Choroid plexus epithelial cell (primary cell): Measurements from ENCODE around the gene STOM.

Experiments
- DNase-seq: peaks from one replicate; pipeline ENCODE4 v3.0.0-alpha.2; 2010; ENCODE audit warnings: low read depth
- H3K4me3 ChIP-seq: 2 replicates; pipeline ENCODE4 v1.5.1; 2011; ENCODE audit warnings: low read depth, mild to moderate bottlenecking, control low read depth, low read length, moderate library complexity
- TF ChIP-seq, protein P1 (sequence below): conservative IDR thresholded peaks from 2 replicates; pipeline ENCODE4 v1.5.1; 2011; ENCODE audit warnings: low read depth, mild to moderate bottlenecking, control low read depth, inconsistent platforms, low read length, moderate library complexity

STOM gene

DNA sequence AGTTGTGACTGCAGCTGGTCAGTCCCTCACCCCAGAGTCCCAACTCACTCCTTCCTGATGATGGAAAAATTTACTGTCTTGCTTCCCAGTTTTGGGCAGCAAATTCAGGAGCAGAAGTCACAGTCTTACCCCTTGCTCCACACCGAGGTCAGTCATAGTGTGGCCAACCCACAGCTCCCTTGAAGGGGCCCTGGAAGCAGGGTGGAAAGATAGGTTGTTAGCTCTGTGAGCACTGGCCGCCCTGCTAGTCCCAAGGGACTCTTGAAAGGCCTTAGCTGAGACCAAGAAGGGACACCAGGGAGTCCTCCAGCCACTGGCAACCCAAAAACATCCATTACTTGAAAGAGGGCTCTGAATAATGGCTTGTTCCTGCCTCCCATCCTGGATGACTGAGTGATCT lies 62.1 kb downstream of the STOM start:
- TF ChIP-seq, protein P1, sequence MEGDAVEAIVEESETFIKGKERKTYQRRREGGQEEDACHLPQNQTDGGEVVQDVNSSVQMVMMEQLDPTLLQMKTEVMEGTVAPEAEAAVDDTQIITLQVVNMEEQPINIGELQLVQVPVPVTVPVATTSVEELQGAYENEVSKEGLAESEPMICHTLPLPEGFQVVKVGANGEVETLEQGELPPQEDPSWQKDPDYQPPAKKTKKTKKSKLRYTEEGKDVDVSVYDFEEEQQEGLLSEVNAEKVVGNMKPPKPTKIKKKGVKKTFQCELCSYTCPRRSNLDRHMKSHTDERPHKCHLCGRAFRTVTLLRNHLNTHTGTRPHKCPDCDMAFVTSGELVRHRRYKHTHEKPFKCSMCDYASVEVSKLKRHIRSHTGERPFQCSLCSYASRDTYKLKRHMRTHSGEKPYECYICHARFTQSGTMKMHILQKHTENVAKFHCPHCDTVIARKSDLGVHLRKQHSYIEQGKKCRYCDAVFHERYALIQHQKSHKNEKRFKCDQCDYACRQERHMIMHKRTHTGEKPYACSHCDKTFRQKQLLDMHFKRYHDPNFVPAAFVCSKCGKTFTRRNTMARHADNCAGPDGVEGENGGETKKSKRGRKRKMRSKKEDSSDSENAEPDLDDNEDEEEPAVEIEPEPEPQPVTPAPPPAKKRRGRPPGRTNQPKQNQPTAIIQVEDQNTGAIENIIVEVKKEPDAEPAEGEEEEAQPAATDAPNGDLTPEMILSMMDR, result no peak
- H3K4me3 ChIP-seq, result no peak overlapping the region
- DNase-seq, result no peak

DNA sequence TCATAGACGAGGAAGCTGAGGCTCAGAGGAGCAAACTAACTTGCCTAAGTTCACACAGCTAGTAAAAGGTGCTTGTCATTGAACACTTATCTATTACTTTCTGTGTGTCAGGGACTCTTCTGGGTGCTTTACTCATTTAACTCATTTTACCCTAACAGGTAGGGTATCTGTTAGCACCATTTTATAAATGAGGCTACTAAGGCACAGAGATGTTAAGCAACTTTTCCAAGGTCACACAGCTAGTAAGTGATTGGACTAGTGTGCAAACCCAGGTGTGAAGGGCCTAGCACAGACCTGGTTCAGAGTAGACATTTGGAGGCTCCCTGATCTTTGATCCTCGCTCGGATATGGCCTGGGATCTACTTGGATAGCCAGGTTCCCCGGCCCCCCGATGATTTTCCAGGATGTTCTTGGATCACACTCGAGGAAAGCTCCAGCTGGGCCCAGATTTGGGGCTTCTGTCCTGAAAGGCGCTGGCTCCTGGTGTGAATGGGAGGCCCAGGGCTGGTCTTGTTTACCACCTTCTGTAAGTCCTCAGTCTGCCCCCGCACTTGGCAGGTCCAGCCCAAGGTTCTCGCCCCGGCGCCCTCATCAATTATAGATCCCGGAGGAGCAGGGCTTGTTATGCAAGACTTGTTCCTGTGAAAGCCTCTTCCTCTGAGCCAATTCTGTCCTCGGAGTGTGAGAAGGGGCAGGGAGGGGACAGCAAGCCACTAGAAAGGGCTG lies 64.6 kb downstream of the STOM start:
- no peak for DNase-seq
- TF ChIP-seq, protein P1, result no peak
- H3K4me3 ChIP-seq, result no peak overlapping the region

DNA sequence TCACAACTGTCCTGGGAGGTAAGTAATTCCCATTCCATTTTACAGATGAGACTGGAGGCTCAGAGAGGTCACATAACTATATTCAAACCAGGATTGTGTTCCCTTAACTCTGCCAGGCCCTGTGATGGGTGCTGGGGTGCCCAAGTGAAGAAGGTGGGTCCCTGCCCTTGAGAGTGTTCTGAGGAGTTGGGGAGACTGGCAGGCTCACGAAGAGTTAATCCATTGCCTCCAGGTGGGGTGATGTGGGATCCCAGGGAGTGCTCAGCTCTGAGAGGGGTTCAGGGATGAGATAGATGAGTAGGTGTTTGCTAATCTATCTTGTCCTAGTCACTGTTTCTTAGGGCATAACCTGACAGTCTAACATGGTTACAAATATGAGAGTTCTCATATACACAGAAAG lies 65.3 kb downstream of the STOM start:
- TF ChIP-seq, protein P1, result no peak
- H3K4me3 ChIP-seq, result no peak overlapping the region
- DNase-seq, result no peak

DNA sequence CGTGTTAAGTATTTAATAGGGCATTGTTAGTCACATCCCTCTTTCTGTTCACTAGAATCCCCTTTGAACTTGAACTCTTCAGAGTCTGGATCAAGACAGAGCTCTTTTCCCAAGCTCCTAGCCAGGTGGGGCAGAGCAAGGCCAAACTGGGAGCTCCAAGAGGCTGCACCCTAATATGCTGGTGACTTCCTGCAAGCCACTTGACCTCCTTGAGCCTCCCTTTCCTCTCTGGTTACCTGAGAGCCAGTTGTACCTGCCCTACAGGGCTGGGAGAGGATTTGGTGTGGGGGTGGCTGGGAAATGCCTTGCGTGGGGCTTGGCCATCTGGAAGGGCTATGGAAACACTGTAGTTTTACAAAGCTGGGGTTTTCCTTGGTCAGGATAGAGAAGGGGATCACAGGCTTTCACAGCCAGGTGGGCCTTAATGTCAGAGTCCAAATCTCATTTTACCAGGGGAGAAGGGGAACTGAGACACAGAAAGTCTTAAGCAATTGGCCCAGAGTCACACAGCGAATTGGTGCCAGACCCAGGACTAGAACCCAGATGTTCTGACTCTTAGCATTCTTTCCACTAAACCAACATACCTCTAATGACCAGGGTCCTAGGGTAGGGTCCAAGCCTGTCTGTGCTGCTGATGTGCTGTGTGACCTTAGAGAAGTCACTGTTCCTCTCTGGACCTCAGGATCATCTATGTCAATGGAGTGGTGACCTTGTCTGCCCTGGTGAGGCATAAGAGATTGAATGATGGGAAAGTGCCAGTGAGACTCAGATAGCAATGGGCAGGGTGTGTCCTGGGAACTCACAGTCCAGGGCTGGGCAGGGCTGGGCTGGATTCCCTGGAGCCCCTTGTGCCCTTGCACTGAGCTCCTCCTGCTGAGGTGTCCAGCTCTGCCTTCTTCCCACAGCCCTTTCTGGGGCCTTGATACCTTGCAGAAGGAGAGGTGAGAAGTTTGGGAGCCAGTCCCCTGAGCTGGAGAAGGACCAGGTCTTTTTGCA lies 66.3 kb downstream of the STOM start:
- no peak overlapping the region for H3K4me3 ChIP-seq
- DNase-seq, result no peak
- TF ChIP-seq, protein P1, result no peak

DNA sequence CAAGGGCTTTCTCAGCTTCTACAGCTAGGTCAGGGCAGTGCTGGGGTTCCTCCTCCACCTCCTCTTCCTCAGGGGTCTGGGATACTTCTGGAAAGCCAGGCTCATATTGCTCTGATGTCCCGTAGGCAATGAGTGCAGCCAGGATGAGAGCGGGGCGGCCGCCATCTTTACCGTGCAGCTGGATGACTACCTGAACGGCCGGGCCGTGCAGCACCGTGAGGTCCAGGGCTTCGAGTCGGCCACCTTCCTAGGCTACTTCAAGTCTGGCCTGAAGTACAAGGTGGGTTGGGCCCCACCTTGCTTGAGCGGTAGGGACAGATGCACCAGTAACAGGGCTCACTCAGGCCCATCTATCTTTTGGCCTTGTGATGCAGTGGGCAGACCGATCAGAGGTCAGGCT lies 67.3 kb downstream of the STOM start:
- no peak overlapping the region for H3K4me3 ChIP-seq
- TF ChIP-seq, protein P1, result no peak
- no peak for DNase-seq

DNA sequence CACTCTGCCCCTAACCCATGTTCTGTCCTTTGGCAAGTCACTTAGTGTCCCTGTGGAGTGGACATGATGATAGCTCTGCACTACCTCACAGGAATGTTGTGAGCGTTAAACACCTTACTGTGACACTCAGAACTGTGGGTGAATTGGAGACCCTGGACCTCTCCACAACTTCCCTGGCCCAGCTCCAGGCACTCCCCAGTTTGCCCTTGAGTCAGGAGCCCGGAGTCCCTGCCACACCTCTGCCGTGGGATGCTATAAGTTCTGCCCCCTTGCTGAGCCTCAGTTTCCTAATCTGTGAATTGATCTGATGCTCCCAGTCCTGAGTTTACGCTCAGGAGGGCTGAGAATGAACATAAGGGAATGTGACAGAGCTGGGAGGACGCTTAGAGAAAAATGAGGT lies 67.7 kb downstream of the STOM start:
- H3K4me3 ChIP-seq, result no peak overlapping the region
- DNase-seq, result no peak
- TF ChIP-seq, protein P1, result no peak
